ENCODE measurements around the gene ERC1. TPM values are rescaled to one million over a fixed set of nuclear protein-coding genes. Genes with fewer than 3 reads are reported as not detected.
"Not testable (repeated sequence)": the region's sequence is repeated elsewhere in the genome, so short reads cannot be mapped to it uniquely, and the experiment has no call there.

The ERC1 gene
- total RNA-seq, 1 donor from 2014 or later, result 82.2 TPM

GRCh38 chr12:1339618-1340319, 348.7 kb downstream of the ERC1 start:
- H3K9me3 Mint-ChIP-seq (ENCODE audit: unreplicated experiment), result peaks cover 3% of the 10 kb centered on the region
- no peaks in the 10 kb centered on the region for H3K4me1 Mint-ChIP-seq (ENCODE audit: low read depth, unreplicated experiment)
- no peak overlapping the region for H3K4me3 Mint-ChIP-seq (ENCODE audit: unreplicated experiment)
- H3K36me3 Mint-ChIP-seq (ENCODE audit: unreplicated experiment), result peaks cover 7% of the 10 kb centered on the region
- H3K27ac Mint-ChIP-seq (ENCODE audit: unreplicated experiment), result no peak overlapping the region
- DNase-seq, result no peak
- no peak for TF ChIP-seq CTCF (IDR thresholded peaks at IDR 0.05; ENCODE audit: partially characterized antibody, unreplicated experiment)
- H3K27me3 Mint-ChIP-seq (ENCODE audit: unreplicated experiment), result peaks cover 2% of the 10 kb centered on the region

GRCh38 chr12:1341270-1341669, 350.2 kb downstream of the ERC1 start:
- not testable (repeated sequence) for H3K9me3 Mint-ChIP-seq (ENCODE audit: unreplicated experiment); H3K4me1 Mint-ChIP-seq (ENCODE audit: low read depth, unreplicated experiment); H3K27ac Mint-ChIP-seq (ENCODE audit: unreplicated experiment); DNase-seq; H3K4me3 Mint-ChIP-seq (ENCODE audit: unreplicated experiment); H3K27me3 Mint-ChIP-seq (ENCODE audit: unreplicated experiment); H3K36me3 Mint-ChIP-seq (ENCODE audit: unreplicated experiment)

GRCh38 chr12:1343422-1343821, 352.4 kb downstream of the ERC1 start:
- no peaks in the 10 kb centered on the region for H3K36me3 Mint-ChIP-seq (ENCODE audit: unreplicated experiment)
- peaks cover 2% of the 10 kb centered on the region for H3K27me3 Mint-ChIP-seq (ENCODE audit: unreplicated experiment)
- no peak for DNase-seq
- H3K4me1 Mint-ChIP-seq (ENCODE audit: low read depth, unreplicated experiment), result no peaks in the 10 kb centered on the region
- no peak overlapping the region for H3K27ac Mint-ChIP-seq (ENCODE audit: unreplicated experiment)
- no peak for TF ChIP-seq CTCF (IDR thresholded peaks at IDR 0.05; ENCODE audit: partially characterized antibody, unreplicated experiment)
- no peaks in the 10 kb centered on the region for H3K9me3 Mint-ChIP-seq (ENCODE audit: unreplicated experiment)
- no peak overlapping the region for H3K4me3 Mint-ChIP-seq (ENCODE audit: unreplicated experiment)

GRCh38 chr12:1344245-1344644, 353.2 kb downstream of the ERC1 start:
- Mint-ChIP-seq H3K4me3 (ENCODE audit: unreplicated experiment) (no peak overlapping the region), H3K36me3 (ENCODE audit: unreplicated experiment) (no peaks in the 10 kb centered on the region), H3K9me3 (ENCODE audit: unreplicated experiment) (no peaks in the 10 kb centered on the region), H3K27ac (ENCODE audit: unreplicated experiment) (no peak overlapping the region), H3K4me1 (ENCODE audit: low read depth, unreplicated experiment) (no peaks in the 10 kb centered on the region), H3K27me3 (ENCODE audit: unreplicated experiment) (peaks cover 2% of the 10 kb centered on the region)
- no peak for DNase-seq
- no peak for TF ChIP-seq CTCF (IDR thresholded peaks at IDR 0.05; ENCODE audit: partially characterized antibody, unreplicated experiment)

- no peak overlapping the region for H3K27ac Mint-ChIP-seq (ENCODE audit: unreplicated experiment)
- H3K9me3 Mint-ChIP-seq (ENCODE audit: unreplicated experiment), result no peaks in the 10 kb centered on the region
- H3K36me3 Mint-ChIP-seq (ENCODE audit: unreplicated experiment), result no peaks in the 10 kb centered on the region
- H3K4me3 Mint-ChIP-seq (ENCODE audit: unreplicated experiment), result no peak overlapping the region
- no peaks in the 10 kb centered on the region for H3K27me3 Mint-ChIP-seq (ENCODE audit: unreplicated experiment)
- no peak for DNase-seq
- H3K4me1 Mint-ChIP-seq (ENCODE audit: low read depth, unreplicated experiment), result peaks cover 8% of the 10 kb centered on the region
- no peak for TF ChIP-seq CTCF (IDR thresholded peaks at IDR 0.05; ENCODE audit: partially characterized antibody, unreplicated experiment)
Observed at GRCh38 chr12:1346126-1346525, 355.1 kb downstream of the ERC1 start.

All from glutamatergic neuron (in vitro differentiated cells).